GM10248 (cell line): ENCODE measurements around the gene PDE4D.

Experiments
- CTCF ChIA-PET: fragments of 300-600 bp; sonication (Branson Sonifier 250); formaldehyde crosslinking; extraction: SDS; loops from one replicate; lab custom pipeline; 2021; ENCODE audit warnings: antibody characterized with exemption; lab: Yijun Ruan, JAX
- POLR2A ChIA-PET: fragments of 350-650 bp; sonication (Branson Sonifier 250); formaldehyde crosslinking; extraction: SDS; loops from one replicate; lab custom pipeline; 2020; ENCODE audit warnings: antibody characterized with exemption; lab: Yijun Ruan, JAX
- DNase-seq: peaks from one replicate; pipeline ENCODE4 v3.0.0; 2012; ENCODE audit errors: extremely low spot score
- TF ChIP-seq, protein P1 (sequence below): IDR thresholded peaks from 2 replicates; pipeline ENCODE4 v1.5.1; 2012; ENCODE audit warnings: mild to moderate bottlenecking, low read depth; ENCODE audit errors: extremely low read depth, missing control alignments, control extremely low read depth

The PDE4D gene

DNA sequence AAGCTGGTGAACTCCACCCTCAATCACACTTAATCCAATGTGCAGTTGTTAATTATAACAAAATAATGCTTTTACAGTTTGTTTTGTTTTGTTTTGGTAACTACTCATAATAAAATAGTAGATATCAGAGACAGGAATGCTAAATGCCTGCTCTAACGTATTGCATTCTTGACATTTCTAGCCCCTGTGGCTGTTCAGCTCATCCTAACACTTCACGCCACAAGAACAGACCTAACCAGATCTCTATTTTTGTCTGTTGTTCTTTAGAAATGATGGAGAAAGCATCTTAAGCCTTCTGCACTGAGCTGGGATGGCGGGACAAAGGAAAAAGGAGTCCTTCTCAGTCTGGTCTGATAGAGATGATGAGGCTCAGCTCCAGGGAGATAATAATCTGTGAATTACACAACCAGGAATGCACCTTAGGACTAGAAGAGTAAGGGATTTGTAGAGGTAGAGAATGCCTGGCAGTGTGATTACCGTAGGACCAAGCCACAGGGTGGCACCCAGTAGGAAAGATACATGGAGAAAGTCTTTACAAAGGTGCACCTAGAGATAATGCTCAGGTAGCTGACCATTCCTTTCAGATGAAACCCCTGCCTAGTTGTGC, 628.8 kb downstream of the PDE4D start:
- CTCF ChIA-PET, result interaction anchor here (3.1 kb wide), 1 partner anchor 12 kb away, joined by 11 read pairs; no protein-coding TSS in a partner anchor
- POLR2A ChIA-PET, result no interaction called here
- DNase-seq, result no peak
- TF ChIP-seq, protein P1, sequence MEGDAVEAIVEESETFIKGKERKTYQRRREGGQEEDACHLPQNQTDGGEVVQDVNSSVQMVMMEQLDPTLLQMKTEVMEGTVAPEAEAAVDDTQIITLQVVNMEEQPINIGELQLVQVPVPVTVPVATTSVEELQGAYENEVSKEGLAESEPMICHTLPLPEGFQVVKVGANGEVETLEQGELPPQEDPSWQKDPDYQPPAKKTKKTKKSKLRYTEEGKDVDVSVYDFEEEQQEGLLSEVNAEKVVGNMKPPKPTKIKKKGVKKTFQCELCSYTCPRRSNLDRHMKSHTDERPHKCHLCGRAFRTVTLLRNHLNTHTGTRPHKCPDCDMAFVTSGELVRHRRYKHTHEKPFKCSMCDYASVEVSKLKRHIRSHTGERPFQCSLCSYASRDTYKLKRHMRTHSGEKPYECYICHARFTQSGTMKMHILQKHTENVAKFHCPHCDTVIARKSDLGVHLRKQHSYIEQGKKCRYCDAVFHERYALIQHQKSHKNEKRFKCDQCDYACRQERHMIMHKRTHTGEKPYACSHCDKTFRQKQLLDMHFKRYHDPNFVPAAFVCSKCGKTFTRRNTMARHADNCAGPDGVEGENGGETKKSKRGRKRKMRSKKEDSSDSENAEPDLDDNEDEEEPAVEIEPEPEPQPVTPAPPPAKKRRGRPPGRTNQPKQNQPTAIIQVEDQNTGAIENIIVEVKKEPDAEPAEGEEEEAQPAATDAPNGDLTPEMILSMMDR, result no peak

DNA sequence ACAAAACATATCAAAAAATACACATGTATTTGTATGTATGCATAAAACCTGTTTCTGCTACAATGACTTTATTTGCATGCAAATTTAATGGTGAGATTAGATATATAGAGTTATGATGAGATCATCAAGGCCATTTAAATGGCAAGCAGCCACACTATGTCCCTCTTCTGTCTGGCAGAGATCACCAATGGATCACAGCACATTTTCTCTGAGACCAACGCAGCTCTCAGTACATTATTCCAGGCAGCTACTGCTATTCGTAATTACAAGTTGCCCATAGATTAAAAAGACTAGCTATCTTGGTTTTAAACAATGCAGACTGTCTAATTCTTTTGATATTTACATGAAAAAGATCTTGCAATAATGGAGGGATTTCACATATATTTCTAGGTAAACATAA, 629.5 kb downstream of the PDE4D start:
- TF ChIP-seq, protein P1, result no peak
- ChIA-PET CTCF (no interaction called here), POLR2A (no interaction called here)
- no peak for DNase-seq

DNA sequence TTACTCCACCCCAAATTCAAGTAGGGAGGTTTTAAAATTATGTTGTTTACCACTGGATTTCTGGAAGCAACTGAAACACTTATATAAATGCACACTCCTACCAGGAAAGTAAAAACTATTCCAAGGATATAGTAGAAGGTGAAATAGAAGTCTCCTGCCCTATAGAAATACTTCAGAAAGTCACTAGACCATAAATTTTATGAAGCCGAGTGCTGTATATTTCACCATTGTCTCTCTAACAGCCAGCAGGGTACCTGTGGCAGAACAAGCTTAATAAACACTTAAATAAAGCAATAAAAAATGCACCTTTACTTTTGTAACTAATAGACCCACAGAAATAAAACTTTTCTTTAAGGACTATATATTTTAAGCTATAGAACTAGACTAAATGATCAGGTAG, 631.6 kb downstream of the PDE4D start:
- POLR2A ChIA-PET, result no interaction called here
- TF ChIP-seq, protein P1, result no peak
- DNase-seq, result no peak
- CTCF ChIA-PET, result no interaction called here

DNA sequence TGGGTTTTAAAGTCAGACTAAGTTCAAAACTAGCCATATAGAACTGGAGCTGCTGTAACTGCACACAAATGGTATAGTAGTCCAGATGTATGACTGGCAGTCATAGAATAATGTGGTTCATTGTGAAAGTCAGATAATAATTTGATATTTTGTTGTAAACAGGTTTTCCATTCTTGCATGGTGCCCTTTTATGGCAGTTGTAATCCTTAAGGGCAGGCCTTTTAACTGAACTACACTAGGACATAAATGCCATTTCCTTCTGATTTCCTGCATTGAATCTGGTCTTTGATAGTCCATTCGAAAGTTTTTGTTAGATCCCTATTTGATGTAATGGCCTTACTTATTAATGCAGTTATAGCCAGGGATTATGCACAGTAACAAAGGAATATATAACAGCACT, 632.6 kb downstream of the PDE4D start:
- TF ChIP-seq, protein P1, result no peak
- ChIA-PET POLR2A (no interaction called here), CTCF (interaction anchor here (0.6 to 0.8 kb wide), 2 partner anchors 10 to 413 kb away, joined by 3 read pairs; no protein-coding TSS in a partner anchor)
- no peak for DNase-seq

DNA sequence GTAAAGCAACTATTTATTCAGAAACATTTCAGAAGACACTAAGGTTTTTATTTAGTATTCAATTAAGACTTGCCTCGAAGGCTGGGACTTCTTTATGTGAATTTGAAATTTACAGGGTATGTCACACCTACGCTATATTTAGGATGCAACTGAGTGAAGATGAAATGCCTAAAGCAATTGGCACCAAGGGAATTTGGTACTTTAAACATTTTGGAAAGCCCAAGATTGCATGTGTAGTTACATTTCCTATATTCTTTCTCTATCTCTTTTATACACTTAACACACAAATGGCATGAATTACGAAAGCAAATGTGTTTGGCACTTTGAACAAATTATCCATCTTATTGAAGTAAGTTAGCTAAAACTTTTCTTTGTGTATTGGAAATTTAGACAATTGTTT, 633.3 kb downstream of the PDE4D start:
- CTCF ChIA-PET, result interaction anchor here (0.8 kb wide), 1 partner anchor 11 kb away, joined by 3 read pairs; no protein-coding TSS in a partner anchor
- POLR2A ChIA-PET, result no interaction called here

DNA sequence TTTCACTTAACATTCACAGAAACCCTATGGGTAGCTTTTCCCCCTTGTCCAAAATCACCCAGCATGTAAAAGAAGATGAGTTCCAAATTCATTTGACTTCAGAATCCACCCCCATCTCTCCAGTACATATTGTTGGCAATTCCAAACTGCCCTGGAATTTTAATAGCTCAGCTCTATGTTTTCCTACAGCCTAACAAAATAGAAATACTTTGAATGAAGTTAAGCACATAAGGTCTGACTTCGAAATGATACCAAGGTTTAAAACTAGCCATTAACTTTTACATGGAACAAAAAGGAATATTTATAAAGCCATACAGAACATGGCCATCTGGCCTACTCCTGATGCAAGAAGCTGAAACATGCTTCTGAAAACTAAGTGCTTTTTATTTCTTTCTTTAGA, 634.3 kb downstream of the PDE4D start:
- ChIA-PET POLR2A (no interaction called here), CTCF (no interaction called here)
- DNase-seq, result no peak
- TF ChIP-seq, protein P1, result no peak

More for the DNA sequence above, 633.3 kb downstream of the PDE4D start:
- TF ChIP-seq, protein P1, result no peak
- DNase-seq, result no peak
